NOMO-1 (cell line): ENCODE measurements around the gene ARID2.

Experiments
- DNase-seq, 2 experiments: peaks; one replicate each; lab custom pipeline; 2025; ENCODE audit not compliant: unreplicated experiment in 2 of 2; lab: John Stamatoyannopoulos, UW

Gene ARID2

GRCh38 chr12:45918818-45919217 is 189.3 kb downstream of the ARID2 start:
- DNase-seq = no peak

- DNase-seq = no peak
These were observed 198.8 kb downstream of the ARID2 start for GRCh38 chr12:45928309-45928708.

- DNase-seq = no peak
These were observed 200.9 kb downstream of the ARID2 start for GRCh38 chr12:45930369-45930768.

- no peak for DNase-seq
These were observed 204.0 kb downstream of the ARID2 start for GRCh38 chr12:45933504-45933903.

- no peak for DNase-seq
These were observed 205.4 kb downstream of the ARID2 start for GRCh38 chr12:45934956-45935355.

- no peak for DNase-seq
These were observed 209.1 kb downstream of the ARID2 start for GRCh38 chr12:45938566-45938965.

GRCh38 chr12:45939759-45940158 is 210.3 kb downstream of the ARID2 start:
- no peak for DNase-seq

DNA sequence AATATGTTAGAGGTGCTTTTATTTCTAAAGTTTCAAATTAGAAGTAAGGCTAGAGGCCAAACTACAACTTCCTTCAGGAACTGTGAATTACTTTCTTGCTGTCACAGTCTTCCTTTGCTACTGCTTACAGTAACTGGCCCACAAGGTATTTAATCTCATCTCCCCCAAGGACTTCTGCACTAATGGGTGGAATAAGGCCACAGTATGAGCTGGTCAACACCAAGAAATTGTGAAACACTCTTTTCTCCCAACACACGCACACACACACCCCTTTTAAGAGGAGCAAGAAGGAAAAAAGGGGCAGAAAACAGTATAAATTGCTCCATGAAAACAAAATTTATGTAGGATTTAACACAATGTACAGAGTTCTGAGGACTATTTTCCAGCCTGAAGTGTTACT is 215.3 kb downstream of the ARID2 start:
- no peak for DNase-seq

DNA sequence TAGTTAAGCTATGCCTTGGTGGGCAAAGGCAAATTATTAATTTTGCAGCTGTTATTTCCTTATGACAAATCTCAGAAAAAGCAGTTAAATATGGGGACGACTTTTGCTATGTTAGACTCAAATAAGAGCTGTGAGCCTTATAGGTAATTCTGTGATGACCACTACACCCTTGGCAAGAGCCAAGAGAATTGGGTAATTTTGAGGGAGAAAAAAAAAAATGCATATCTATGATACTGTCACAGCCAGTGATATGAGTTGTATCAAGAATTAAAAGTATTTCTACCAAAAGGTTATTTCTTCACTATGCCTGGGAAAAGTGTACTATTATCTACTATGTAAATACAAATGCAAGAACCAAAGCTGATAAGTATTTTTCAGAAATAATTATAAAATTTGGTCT is 216.9 kb downstream of the ARID2 start:
- no peak for DNase-seq

DNA sequence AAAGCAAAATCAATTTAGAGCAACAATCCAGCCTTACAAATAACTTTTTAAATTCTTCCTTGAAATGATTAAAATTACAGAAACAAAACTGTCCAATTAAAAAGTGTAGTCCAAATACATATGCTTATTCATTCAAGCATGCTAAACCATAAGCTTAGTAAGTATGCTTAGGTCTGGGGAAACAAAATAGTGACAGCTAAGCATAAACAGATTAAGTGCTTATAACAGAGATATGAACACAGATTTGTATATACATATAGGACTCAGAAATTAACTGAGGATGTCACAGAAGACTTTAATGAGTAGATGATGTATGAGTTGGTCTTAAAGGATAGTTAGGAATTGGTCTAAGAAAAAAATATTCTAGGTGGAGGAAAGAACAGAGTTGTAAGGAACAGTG is 219.0 kb downstream of the ARID2 start:
- DNase-seq = no peak
